Mammary epithelial cell (primary cell): Measurements from ENCODE around the gene UQCRFS1.

ENCODE experiments used
- CTCF ChIP-seq, 2 donors: IDR thresholded peaks in 1 of 2; conservative IDR thresholded peaks in 1 of 2; 2 replicates each; pipeline ENCODE4 v1.5.1; 2011 to 2012; ENCODE audit warnings: inconsistent platforms in 2 of 2, low read length in 2 of 2, mild to moderate bottlenecking in 2 of 2, control low read depth in 1 of 2, low read depth in 1 of 2; ENCODE audit not compliant: insufficient read depth in 1 of 2; ENCODE audit errors: extremely low read depth in 1 of 2
- EZH2 ChIP-seq: IDR thresholded peaks from 2 replicates; pipeline ENCODE4 v1.6.1; 2012; ENCODE audit warnings: low read length, inconsistent platforms, borderline replicate concordance

- TF ChIP-seq CTCF (conservative IDR thresholded peaks at IDR 0.05 in 1 of 2, IDR thresholded peaks at IDR 0.05 in 1 of 2; ENCODE audit: extremely low read depth in 1 of 2, insufficient read depth in 1 of 2, low read depth in 1 of 2, low read length in 2 of 2) (no peak), EZH2 (no peak)
These were observed 19.8 kb downstream of the UQCRFS1 start for GRCh38 chr19:29193155-29193554.
